HG03159 (cell line): ENCODE data around the gene STYX.

Experiments
- ATAC-seq: cut with Tn5 transposase; IDR thresholded peaks from one replicate; pipeline ENCODE4 v1.9.1; 2021; ENCODE audit warnings: mild to moderate bottlenecking, moderate library complexity; ENCODE audit not compliant: unreplicated experiment

The STYX gene, protein sequence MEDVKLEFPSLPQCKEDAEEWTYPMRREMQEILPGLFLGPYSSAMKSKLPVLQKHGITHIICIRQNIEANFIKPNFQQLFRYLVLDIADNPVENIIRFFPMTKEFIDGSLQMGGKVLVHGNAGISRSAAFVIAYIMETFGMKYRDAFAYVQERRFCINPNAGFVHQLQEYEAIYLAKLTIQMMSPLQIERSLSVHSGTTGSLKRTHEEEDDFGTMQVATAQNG

DNA sequence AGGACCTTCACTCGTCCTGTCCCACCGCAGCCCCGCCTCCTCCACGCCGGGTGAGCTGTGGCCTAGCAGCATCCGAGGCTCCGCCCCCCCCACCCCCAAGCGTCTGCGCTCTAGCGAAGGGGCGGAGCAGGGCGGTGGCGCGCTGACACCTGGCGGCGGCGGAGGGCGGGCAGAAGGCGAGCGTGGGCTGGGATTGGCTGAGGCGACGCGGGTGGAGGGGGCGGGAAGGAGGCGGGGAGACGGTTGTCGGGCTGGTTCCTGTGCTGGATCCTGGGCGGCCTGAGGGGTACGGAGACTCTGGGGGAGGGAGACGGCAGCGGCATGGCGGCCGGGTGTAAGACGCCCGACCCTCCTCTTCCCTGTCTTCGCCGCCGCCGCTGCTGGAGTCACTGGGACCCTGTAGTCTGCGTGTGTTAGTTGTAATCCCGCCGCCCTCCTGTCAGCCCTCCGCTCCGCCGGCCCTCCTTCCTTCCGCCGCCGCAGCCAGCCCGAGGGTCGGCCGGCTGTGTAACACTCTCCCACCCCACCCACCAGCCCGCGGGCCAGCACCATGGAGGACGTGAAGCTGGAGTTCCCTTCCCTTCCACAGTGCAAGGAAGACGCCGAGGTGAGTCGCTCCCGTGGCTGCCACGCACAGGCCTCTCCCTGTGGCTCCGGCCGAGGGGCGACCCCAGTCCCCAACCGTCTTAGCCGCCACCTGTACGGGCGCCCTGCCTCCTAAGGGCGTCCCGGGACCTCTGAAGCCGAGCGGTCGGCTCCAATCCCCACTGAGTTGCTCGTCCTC, at the start of gene STYX:
STYX (plus strand) TSS at position 242 of the 784 bp plus-strand sequence; CDS start at position 551, 309 bp downstream.
- peak; percentile 90 for ATAC-seq

DNA sequence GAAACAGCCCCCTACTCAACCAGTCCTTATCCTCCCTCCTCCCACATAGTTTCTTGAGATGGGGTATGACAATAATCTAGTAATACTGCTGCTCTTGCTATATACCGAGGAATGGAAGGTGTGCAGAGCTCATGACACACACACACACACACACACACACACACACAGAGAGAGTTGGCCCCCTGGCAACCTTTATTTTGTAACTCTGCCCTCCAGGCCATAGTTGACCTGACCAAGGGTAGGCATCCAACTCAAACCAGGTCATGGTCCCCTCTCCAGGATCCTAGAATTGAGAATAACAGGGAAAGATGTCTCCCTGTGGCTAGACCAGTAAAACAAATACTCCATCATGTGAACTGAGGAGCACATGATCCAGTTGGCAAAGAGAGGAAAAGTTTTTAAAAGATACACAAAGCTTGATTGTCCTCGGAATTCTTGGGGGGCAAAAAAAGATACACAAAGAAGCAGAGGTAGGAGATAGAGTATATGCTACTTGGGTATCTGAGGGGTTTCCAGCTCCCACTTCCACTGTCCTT, 45.9 kb upstream of the STYX start:
- ATAC-seq, result no peak

DNA sequence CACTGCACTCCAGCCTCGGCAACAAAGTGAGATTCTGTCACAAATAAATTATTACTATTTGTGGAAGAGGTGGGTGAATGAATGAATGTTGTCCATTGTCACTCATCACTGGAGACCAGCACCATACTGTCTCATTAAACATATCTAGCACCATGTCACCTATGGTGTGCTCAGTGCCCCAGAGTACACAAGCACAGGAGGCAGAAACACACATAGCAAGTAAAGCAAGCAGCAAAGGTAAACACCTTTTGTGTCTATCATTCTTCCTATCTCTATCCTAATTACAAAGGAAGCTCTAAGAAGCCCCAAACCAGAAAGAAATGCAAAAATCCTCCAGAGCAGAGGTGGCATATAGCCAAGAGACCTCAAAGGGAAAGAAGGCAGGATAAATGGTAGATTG, 43.8 kb upstream of the STYX start:
- no peak for ATAC-seq

DNA sequence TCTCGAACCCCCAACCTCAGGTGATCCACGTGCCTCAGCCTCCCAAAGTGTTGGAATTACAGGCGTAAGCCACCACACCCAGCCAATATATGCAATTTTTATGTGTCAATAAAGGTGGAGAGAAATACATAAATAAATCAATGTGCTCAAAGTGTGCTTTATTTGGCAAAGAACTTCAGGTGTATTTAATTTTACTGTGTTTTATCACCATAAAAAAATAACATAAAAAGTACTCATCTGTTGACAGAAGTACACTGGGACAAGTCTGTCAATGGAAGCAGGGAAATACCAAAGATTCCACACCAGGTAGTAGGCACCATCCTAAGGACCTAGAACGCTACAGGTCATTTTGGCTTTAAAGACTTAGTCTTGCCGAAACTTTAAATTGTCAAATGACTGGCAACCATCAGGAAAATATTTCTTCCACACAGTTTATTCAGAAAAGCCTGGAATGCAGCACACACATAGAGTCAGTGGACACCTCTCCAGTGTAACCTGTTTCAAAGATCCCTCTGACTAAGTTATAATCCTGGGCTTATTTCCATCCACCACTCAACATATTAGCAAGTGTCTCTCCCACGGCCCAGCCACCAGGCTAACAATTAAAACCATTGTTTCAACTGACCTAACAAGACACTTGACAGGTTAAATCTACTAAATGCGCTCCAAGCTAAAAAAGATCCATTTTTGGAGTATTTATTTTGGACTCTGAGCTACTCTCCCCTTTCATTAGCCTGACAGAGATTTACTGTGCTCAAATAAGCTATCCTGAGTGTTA, 38.8 kb upstream of the STYX start:
- no peak for ATAC-seq

DNA sequence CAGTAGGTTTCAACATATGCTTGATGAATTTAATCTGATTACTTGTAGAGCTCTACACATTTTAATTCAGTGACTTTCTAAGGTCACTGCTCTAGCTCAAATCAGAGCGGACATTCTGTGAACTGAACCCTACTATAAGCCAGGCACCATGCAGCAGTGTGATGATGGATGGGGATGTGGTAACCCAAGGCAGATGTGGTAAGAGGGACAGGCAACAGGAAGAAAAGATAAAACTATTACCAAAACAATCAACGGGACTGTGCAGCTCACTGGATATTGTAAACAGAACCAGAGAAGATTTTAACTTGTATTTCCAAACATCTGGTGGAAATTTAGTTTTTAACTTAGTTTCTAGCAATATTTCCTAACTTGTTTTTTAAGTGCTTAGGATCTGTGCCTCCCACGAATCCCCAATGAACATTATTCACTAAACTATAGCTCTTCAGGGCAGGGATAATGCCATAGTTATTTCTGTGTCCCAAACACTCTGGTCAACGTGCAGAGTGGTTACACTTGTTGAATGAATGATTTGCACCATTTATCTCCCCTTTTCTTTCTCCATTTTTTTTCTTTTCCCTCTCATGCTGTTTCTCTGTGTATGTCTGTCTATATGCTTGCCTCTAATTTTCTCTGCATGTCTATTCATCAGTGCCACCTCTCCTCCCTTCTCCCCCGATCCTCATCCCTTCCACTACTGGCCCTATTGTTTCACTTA, 37.6 kb upstream of the STYX start:
- ATAC-seq, result no peak

DNA sequence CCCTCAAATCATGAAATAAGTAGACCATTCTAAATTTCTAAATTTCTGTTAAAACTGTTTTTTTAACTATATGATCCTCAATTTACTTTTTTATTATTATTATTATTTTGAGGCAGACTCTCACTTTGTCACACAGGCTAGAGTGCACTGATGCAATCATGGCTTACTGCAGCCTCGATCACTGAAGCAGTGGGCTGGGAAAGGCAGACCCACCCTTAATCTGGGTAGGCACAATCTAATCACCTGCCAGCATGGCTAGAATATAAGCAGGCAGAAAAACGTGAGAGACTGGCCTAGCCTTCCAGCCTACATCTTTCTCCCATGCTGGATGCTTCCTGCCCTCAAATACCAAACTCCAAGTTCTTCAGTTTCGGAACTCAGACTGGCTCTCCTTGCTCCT, 36.9 kb upstream of the STYX start:
- ATAC-seq, result no peak

DNA sequence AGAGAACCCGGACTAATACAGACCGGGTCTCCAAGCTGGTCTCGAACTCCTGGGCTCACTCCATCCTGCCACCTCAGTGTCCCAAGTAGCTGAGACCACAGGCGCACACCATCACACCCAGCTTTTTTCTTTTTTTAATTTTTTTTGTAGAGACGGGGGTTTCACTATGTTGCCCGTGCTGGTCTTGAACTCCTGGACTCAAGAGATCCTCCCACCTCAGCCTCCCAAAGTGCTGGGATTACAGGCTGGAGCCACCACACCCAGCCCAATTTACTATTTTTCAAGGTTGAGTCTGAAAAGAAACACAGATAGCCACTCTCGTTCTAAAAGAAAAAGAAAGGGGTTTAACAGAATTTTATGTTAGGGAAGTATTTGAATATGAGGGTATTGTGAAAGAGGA, 36.4 kb upstream of the STYX start:
- no peak for ATAC-seq

DNA sequence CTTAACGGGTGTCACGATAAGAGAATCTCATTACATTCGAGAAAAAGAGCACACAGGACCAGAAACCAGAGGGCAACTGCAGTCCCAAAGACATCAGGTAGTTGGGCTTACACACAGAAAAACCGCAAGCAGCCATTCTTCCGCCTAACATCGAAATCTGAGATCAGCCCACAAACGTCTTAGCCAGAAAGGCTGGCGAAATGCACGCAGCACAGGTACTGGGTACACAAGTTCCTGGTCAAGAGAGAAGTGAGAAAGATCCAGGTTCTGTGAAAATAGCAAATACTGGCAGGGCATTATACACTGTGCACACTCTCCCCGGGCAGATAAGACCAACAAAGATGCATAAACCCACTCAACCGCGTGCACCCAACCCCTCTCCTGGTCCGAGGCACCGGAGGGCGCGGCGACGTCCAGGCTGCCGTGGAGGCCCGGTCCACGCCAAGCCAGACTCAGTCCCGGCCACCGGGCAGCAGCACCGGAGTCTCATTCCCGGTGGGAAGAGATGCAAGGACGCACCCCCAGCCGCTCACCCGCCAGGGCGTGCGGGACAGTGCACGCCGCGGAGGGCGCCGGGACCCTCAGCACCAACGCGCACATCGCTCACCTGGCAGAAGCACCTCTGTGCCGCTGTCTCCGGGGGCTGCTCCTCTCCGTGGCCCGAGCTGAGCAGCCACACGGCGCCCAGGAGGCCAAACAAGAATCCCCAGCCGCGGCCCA, 35.0 kb upstream of the STYX start:
- peak; percentile 60 for ATAC-seq

DNA sequence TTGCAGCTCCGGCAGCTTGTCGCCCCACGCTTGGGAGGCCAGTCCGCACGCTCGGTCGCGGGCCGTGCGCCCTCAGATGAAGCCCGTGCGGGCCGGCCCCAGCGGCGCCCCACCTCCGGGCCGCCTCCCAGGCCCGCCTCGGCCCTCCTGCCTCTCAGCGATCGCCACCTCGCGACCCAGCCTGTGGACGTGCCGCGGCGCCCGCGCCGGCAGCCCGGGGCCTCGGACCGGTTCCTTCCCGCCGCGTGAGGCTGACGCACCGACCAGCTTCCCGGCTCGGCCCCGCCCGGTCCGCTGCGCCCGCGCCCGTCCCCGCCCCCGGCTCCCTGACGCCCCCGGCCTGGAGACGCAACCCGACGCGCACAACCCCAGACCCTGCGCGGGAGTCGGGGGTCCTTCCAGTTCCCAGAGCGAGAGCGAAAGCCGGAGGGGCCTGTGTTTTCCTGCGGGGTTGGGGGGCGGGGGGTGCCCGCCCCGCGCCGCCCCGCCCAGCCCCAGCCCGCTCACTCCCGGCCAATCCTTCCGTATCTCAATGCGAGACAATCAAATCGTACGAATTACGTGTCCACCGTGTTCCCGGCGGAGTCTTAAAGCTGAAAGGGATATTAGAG, 34.4 kb upstream of the STYX start, which contains the start of gene ERO1A:
ERO1A (minus strand) TSS at position 78 of the 611 bp plus-strand sequence; CDS start at position 1, 77 bp downstream.
- ATAC-seq, result peak; percentile 59

DNA sequence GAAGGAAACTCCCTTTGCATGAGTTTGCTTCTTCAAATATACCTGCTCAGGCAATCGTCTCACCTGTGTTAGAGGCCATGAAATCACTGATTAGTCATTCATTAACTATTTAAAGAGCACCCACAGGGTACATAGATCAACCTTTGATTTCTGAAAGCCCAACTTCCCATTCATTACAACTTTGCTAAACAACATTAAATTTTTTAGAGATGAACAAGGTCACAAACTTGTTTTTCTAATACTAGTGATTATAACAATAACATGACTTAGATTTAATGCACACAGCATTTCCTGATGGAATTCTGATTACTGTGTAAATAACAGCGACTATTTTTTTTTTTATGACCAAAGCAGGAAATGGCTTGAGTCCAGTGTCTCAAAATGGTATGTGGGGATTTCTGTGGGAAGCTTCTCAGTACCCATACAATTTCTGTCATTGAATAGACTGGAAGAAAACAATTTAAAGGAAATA, 29.2 kb upstream of the STYX start:
- ATAC-seq, result no peak

DNA sequence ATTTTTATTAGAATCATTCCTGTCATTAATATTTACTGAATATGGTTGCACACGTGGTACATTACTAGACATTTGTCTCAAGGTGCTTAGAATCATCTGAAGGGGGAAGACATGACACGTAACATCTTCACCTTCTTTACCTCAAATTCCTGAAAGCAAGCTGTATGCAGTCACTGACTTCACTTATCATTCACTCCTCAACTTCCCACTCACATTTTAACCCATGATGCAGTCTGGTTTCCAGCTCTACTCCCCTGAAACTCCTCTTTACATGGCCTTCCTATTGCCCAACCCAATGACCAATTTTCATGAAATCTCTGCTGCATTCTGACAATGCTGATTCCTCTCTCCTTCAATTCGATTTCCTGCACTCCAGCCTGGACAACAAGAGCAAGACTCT, 28.7 kb upstream of the STYX start:
- ATAC-seq, result no peak

DNA sequence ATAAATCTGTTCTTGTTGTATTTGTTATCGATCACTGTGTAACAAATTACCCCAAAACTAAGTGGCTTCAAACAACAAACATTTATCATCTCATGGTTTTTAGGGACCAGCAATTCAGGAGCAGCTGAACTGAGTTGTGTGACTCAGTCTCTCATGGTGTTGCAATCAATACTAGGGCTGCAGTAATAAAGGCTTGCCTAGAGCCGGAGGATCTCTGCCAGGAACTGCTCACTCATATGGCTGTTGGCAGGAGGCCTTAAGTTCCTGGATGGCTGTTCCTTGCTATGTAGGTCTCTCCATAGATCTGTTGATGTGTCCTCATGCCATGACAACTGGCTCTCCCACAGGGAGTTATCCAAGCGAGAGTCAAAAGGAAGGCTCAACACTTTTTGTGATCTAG, 26.7 kb upstream of the STYX start:
- ATAC-seq, result no peak

DNA sequence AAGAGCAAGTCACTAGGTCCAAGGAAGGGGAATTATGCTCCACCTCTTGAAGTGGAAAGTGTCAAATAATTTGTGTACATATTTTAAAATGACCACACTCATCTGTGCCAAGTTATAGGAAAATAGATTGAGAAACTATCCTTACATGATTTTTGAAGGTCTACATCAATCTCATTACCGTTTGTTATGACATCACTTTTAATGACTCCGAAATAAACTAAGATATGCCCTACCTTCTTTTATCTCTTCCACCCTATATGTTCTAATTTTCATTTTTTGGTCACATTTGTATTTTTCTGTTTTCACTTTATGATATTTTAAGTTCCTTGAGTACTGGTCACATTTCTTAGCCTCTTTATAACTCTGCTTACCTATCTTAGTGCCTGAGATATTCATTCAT, 26.3 kb upstream of the STYX start:
- ATAC-seq, result no peak

DNA sequence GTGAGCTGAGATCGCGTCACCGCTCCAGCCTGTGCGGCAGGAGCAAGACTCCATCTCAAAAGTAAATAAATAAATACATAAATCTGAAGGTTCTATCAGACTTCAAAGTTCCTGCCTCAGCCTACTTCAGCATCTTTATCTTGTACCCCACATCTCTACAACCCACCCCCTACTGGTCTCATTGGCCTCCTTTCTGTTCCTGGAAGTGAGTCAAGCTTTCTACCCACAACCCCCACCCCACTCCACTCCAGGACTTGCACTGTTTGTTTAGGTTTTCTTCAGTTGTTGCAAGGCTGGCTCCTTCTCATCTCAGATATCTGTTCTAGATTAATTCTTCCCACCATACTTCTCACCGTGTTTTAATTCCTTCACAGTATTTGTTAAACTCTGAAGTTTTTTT, 23.7 kb upstream of the STYX start:
- ATAC-seq, result no peak

DNA sequence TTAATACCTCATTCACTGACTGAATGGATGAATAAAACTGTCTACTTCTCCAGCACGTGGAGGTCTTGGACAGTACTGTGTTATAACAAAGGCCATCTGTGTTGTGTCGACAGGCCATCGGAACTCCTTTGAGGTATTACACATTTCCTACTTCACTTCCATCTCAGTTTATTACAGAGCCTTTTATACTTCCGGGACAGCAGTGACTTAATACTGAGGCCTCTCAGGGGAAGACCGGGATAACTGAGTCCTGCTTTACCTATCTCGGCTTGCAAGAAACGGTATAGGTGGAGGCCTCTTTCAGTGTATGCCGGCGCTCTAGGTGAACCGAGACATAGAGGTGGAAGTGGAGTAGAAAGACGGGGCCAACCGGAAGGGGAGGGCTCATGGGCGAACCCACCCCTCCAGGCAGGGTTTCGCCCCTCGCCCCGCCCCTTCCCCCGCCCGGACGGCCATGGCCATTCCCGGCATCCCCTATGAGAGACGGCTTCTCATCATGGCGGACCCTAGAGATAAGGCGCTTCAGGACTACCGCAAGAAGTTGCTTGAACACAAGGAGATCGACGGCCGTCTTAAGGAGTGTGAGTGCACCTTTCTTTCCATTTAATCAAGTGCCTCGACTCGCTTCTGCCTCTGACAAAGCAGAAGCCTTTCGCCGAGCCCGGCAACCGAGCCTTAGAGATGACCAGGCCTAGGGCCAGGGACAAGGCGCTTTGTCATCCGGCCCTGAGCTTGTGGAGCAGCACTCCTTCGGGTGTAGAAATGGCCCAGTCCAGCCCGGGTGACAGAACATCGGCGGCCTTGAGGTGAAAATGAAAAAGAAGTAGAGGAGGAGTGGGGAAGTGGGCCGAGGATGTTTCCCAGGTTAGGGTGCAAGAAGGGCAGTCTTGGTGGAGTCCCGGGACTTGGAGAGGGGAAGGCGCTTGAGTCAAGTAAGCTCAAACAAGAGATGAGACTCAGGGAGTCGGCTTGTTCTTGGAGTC, 23.0 kb upstream of the STYX start, which contains the start of gene PSMC6:
PSMC6 (plus strand) TSS at position 477 of the 983 bp plus-strand sequence; CDS start at position 497, 20 bp downstream.
- peak; percentile 98 for ATAC-seq

DNA sequence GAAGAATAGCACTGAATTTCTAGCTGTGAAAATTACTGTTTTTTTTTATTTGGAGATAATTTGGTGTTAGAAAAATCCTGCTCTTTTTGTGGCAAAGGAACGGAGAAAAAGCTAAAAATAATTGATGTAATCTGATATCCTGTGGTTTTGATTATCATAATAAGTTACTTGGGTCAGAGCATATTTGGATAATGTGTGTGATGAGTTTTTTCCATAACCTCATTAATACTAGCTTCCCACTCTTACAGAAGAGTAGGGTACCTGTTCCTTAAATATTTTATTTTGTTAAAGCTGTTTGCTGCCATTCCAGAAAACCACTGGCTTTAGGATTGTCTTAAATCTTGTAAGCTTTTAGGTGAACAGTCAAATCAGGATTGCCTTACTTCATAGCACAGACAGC, 18.3 kb upstream of the STYX start:
- ATAC-seq, result no peak

DNA sequence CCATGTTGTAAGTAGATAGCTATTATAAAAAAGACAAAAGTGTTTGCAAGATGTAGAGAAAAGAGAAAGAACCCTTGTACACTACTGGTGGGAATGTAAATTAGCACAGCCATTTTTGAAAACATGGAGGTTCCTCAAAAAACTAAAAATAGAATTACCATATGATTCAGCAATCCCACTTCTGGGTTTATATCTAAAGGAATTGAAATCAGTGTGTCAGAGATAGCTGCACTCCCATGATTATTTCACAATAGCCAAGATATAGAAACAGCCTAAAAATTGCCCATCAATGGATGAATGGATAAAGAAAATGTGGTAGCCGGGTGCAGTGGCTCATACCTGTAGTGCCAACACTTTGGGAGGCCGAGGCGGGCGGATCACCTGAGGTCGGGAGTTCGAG, 13.8 kb upstream of the STYX start:
- ATAC-seq, result no peak
